OCI-LY1 (cell line): Measurements from ENCODE around the gene CSPG5.

Source experiments
- CTCF ChIP-seq: fragments of 200-600 bp; sonication (generic), shearing (Covaris generic); IDR thresholded peaks from 2 replicates; pipeline ENCODE4 v1.5.1; 2017; ENCODE audit warnings: mild to moderate bottlenecking, antibody characterized with exemption, low read length, moderate library complexity, mixed read lengths
- EZH2 ChIP-seq: fragments of 200-600 bp; sonication (generic), shearing (Covaris generic); IDR thresholded peaks from 2 replicates; pipeline ENCODE4 v1.8.0; 2017; ENCODE audit warnings: borderline replicate concordance, mixed run types, mild to moderate bottlenecking, antibody characterized with exemption, low read length, moderate library complexity, mixed read lengths

GRCh38 chr3:47601281-47601680 lies 22.6 kb upstream of the CSPG5 start:
- TF ChIP-seq CTCF (no peak), EZH2 (no peak)
